ENCODE data around the gene MME. TPM values are rescaled to one million over a fixed set of nuclear protein-coding genes. Genes with fewer than 3 reads are reported as not detected.
"Not testable (repeated sequence)": the region's sequence is repeated elsewhere in the genome, so short reads cannot be mapped to it uniquely, and the experiment has no call there.

The MME gene
- total and polyA plus RNA-seq, 2 donors, result 7.7 to 59.3 TPM

DNA sequence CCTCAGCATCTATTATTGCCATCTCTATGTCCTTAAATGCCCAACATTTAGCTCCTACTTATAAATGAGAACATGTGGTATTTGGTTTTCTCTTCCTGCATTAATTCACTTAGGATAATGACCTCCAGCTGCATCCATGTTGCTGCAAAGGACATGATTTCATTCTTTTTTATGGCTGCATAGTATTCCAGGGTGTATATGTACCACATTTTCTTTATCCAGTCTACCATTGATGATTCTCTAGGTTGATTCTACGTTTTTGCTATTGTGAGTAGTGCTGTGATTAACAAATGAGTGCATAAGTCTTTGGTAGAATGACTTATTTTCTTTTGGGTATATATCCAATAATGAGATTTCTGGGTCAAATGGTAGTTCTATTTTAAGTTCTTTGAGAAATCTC lies 54.2 kb downstream of the MME start:
- not testable (repeated sequence) for H3K4me1 ChIP-seq (ENCODE audit: insufficient read depth); H3K27ac ChIP-seq (ENCODE audit: low read depth); H3K36me3 ChIP-seq (ENCODE audit: insufficient read depth); DNase-seq (ENCODE audit: extremely low spot score); H3K4me3 ChIP-seq (ENCODE audit: low read depth, low read length)
- WGBS, result 82% methylated on average over 1 of the region's 1 CpG

DNA sequence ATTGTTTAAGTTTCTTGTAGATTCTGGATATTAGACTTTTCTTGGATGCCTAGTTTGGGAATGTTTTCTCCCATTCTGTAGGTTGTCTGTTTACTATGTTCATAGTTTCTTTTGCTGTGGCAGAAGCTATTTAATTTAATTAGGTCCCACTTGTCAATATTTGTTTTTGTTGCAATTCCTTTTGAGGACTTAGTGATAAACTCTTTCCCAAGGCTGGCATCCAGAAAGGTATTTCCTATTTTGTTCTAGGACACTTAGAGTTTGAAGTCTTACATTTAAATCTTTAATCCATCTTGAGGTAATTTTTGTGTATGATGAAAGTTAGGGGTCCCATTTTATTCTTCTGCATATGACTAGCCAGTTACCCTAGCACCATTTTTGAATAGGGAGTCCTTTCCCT lies 54.9 kb downstream of the MME start:
- Histone ChIP-seq H3K4me1 (ENCODE audit: insufficient read depth) (no peaks in the 10 kb centered on the region), H3K4me3 (ENCODE audit: low read depth, low read length) (no peak overlapping the region), H3K36me3 (ENCODE audit: insufficient read depth) (no peaks in the 10 kb centered on the region), H3K27ac (ENCODE audit: low read depth) (no peak overlapping the region)
- DNase-seq (ENCODE audit: extremely low spot score), result no peak

DNA sequence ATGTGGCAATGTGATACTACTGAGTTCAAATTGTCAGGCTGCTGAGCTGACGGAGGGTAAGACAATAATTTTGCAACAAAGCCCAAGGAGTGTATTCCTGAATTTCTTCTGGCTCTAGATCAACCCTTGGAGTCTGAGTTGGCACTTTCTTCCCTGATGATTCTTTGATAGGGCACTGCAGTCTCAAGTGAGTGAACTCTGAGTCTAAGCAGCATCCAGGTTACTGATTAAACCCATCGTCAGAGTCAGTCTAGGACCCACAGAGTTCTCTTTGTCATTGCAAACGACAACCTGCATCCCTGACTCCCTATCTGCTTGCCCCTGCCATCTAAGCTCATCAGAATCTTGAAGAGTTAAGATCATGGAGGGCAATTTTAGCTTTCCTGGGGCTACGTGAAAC lies 58.6 kb downstream of the MME start:
- WGBS, result 81% methylated on average over 4 of the region's 4 CpGs

GRCh38 chr3:155147588-155147987 lies 67.5 kb downstream of the MME start:
- Histone ChIP-seq H3K27ac (ENCODE audit: low read depth) (no peak overlapping the region), H3K4me3 (ENCODE audit: low read depth, low read length) (no peak overlapping the region), H3K4me1 (ENCODE audit: insufficient read depth) (no peaks in the 10 kb centered on the region), H3K36me3 (ENCODE audit: insufficient read depth) (no peaks in the 10 kb centered on the region)
- 94% methylated on average over 1 of the region's 1 CpG for WGBS
- no peak for DNase-seq (ENCODE audit: extremely low spot score)

More for the DNA sequence above, 58.6 kb downstream of the MME start:
- no peak for DNase-seq (ENCODE audit: extremely low spot score)
- H3K36me3 ChIP-seq (ENCODE audit: insufficient read depth), result no peaks in the 10 kb centered on the region
- no peak overlapping the region for H3K27ac ChIP-seq (ENCODE audit: low read depth)
- H3K4me3 ChIP-seq (ENCODE audit: low read depth, low read length), result no peak overlapping the region
- no peaks in the 10 kb centered on the region for H3K4me1 ChIP-seq (ENCODE audit: insufficient read depth)

GRCh38 chr3:155149494-155149893 lies 69.4 kb downstream of the MME start:
- Histone ChIP-seq H3K27ac (ENCODE audit: low read depth) (no peak overlapping the region), H3K4me1 (ENCODE audit: insufficient read depth) (no peaks in the 10 kb centered on the region), H3K4me3 (ENCODE audit: low read depth, low read length) (no peak overlapping the region), H3K36me3 (ENCODE audit: insufficient read depth) (no peaks in the 10 kb centered on the region)
- WGBS, result 80% methylated on average over 3 of the region's 3 CpGs
- DNase-seq (ENCODE audit: extremely low spot score), result no peak

DNA sequence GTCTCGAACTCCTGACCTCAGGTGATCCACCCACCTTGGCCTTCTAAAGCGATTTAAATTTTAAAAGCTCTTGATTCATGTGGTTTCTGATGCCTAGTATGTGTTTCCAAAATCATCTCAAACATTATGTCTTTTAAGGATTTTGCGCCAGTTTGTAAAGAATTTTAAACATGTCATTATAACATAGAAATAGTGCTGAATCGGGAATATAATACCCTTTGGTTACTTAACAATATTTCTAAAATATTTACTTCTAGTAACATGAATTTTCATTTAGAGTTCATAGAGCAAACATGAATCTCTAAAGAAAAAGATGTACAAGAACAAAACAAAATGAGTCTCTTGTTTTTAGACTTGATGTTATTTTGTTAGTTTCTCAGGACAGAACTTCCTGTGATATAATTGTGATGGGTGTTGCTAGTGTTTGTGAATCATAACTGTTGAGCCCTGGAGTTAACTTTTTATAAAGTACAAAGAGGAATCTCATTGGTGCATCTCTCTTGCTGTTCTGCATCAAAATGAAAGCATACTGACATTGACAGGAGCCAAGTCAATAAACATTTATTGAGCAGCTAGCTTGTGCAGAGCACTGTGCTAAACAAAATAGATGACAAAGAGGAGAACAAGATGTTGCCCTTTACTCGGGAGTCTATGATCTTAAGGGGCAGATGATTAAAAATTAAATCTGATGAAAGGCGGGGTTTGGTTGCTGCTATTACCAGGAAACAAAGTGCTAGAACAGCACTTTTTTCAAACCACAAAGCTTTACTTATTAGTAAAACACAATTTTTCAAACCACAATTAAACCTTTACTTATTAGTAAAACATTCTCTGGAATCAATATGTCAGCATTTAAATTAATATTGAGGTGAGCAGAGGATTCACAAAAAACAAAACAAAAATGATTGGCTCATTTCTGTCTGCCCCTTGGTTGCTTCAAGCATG lies 73.4 kb downstream of the MME start:
- Histone ChIP-seq H3K27ac (ENCODE audit: low read depth) (no peak overlapping the region), H3K4me1 (ENCODE audit: insufficient read depth) (no peaks in the 10 kb centered on the region), H3K4me3 (ENCODE audit: low read depth, low read length) (no peak overlapping the region), H3K36me3 (ENCODE audit: insufficient read depth) (no peaks in the 10 kb centered on the region)
- 88% methylated on average over 6 of the region's 6 CpGs for WGBS
- no peak for DNase-seq (ENCODE audit: extremely low spot score)

- Histone ChIP-seq H3K36me3 (ENCODE audit: insufficient read depth) (no peaks in the 10 kb centered on the region), H3K4me1 (ENCODE audit: insufficient read depth) (no peaks in the 10 kb centered on the region), H3K4me3 (ENCODE audit: low read depth, low read length) (no peak overlapping the region), H3K27ac (ENCODE audit: low read depth) (no peak overlapping the region)
- 93% methylated on average over 3 of the region's 3 CpGs for WGBS
- no peak for DNase-seq (ENCODE audit: extremely low spot score)
Measured at GRCh38 chr3:155154255-155154654, 74.1 kb downstream of the MME start.

DNA sequence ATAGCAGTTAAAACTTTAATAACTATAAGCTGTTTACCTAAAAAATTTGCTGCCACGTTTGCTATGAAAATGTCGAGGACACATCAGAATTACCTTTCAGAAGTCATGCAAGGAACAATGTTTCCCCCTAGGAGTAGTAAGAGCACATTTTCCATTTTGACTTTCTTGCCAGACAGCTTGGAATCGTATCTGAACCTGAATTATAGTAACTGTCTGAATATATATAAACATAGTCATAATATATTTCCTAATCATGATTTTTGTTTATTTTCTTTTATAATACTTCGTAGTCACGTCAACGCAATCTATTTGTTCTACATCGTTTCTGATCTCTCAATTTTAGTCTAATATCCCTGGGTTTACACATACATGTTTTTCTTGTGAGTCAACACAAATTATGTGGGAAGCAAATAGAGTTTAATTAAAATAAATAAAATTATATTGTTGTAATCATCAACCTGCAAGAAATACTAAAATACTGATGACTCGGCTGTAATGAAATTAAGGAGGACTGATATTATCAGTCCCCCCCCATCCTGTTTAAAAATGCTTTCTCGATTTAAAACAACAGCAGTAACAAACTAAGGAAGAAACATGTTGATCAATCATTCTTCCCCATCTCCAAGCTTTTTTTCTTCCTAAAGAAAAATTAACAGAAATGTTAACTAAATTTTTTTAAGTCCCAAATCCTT lies 78.4 kb downstream of the MME start:
- no peak overlapping the region for H3K27ac ChIP-seq (ENCODE audit: low read depth)
- WGBS, result 41% methylated on average over 9 of the region's 9 CpGs
- H3K36me3 ChIP-seq (ENCODE audit: insufficient read depth), result no peaks in the 10 kb centered on the region
- H3K4me3 ChIP-seq (ENCODE audit: low read depth, low read length), result no peak overlapping the region
- DNase-seq (ENCODE audit: extremely low spot score), result no peak
- no peaks in the 10 kb centered on the region for H3K4me1 ChIP-seq (ENCODE audit: insufficient read depth)

DNA sequence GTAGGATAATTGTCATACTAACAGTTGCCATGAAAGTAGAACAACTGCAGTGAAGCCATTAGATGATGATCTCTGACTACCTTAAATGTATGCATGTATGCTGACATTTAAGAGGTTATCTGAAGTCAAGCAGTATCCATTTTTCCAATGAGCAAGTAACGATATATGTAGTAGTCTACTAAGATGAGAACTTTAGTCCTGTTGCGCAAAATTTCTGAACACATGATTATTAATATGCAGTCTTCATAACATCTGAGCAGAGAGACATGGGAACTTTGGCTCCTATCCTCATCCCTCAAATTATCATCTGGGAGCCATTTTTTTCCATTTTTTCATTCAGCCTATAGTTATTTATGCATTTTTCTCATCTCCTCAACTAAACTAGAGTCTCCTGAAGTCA lies 79.2 kb downstream of the MME start:
- WGBS, result 97% methylated on average over 2 of the region's 2 CpGs
- H3K4me1 ChIP-seq (ENCODE audit: insufficient read depth), result no peaks in the 10 kb centered on the region
- no peak overlapping the region for H3K27ac ChIP-seq (ENCODE audit: low read depth)
- H3K36me3 ChIP-seq (ENCODE audit: insufficient read depth), result no peaks in the 10 kb centered on the region
- no peak for DNase-seq (ENCODE audit: extremely low spot score)
- no peak overlapping the region for H3K4me3 ChIP-seq (ENCODE audit: low read depth, low read length)

DNA sequence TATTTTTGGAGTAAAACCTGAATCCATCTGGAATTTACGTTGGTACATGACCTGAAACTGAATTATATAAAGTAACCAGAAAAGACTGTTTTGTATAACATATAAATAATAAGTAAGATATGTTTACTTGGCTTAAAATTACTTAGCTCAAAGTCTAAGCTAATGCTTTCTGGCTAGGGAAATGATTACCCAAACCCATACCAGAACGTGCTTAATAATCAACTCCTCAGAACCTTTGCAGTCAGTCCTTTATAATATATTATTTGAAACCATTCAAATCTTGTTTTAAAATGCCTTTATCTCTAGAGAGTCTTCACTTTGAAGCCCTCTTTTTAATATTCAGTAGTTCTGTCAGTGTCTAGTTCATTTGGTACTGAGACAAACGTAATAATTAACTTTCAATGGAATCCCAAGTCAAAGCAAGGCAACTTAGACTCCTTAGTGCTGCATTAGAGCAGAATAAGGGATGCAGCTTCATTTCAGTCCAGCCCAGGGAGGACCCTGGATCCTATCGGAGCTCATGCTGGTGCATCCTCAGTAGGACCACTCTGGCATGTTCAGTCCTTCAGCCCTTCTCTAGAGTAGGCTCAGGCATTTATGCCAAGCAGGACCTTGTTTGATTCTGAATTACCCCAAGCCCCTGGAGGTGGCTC lies 81.6 kb downstream of the MME start:
- Histone ChIP-seq H3K36me3 (ENCODE audit: insufficient read depth) (no peaks in the 10 kb centered on the region), H3K4me3 (ENCODE audit: low read depth, low read length) (no peak overlapping the region), H3K27ac (ENCODE audit: low read depth) (no peak overlapping the region), H3K4me1 (ENCODE audit: insufficient read depth) (no peaks in the 10 kb centered on the region)
- WGBS, result 71% methylated on average over 4 of the region's 4 CpGs
- no peak for DNase-seq (ENCODE audit: extremely low spot score)

DNA sequence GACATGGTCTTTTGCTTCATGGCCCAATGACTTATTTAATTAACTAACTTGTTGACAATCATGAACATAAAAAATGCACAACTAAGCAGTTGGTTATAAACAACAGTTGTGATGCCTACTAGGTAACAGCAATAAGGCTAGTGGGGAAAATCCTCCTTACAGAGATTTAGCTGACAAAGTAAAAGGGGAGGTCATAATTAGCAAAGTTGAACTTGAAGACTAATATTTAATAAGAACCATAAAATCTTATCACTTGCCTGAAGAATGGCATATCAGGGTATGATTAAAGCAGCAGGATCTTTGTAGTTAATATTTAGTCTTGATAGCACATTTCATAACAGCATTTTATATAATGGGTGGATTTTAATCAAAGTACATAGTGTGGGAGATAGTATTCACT lies 84.2 kb downstream of the MME start:
- Histone ChIP-seq H3K4me3 (ENCODE audit: low read depth, low read length) (no peak overlapping the region), H3K4me1 (ENCODE audit: insufficient read depth) (no peaks in the 10 kb centered on the region), H3K36me3 (ENCODE audit: insufficient read depth) (no peaks in the 10 kb centered on the region), H3K27ac (ENCODE audit: low read depth) (no peak overlapping the region)
- DNase-seq (ENCODE audit: extremely low spot score), result no peak

DNA sequence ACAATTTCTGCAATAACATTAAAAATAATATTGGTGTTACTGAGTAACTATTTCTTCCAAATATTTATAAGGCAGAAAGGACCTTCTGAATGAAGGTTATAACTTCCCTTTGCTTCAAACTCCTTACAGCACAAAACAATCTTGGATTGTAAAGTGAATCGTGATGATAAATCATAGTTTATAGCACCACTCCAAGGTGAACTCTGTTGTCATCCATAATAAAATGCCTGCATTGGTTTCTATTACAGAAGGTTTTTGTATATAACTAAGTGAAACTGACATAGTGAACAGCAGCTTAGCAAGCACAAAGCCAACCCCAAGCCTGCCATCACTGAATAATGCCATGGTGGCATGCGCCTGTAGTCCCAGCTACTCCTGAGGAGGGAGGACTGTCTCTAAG lies 86.3 kb downstream of the MME start:
- 93% methylated on average over 2 of the region's 2 CpGs for WGBS
- no peak overlapping the region for H3K27ac ChIP-seq (ENCODE audit: low read depth)
- H3K4me1 ChIP-seq (ENCODE audit: insufficient read depth), result no peaks in the 10 kb centered on the region

GRCh38 chr3:155169197-155169596 lies 89.1 kb downstream of the MME start:
- H3K4me1 ChIP-seq (ENCODE audit: insufficient read depth), result no peaks in the 10 kb centered on the region
- no peak for DNase-seq (ENCODE audit: extremely low spot score)
- no peaks in the 10 kb centered on the region for H3K36me3 ChIP-seq (ENCODE audit: insufficient read depth)
- no peak overlapping the region for H3K4me3 ChIP-seq (ENCODE audit: low read depth, low read length)
- H3K27ac ChIP-seq (ENCODE audit: low read depth), result no peak overlapping the region
- WGBS, result 96% methylated on average over 2 of the region's 2 CpGs

More for the DNA sequence above, 86.3 kb downstream of the MME start:
- no peaks in the 10 kb centered on the region for H3K36me3 ChIP-seq (ENCODE audit: insufficient read depth)
- H3K4me3 ChIP-seq (ENCODE audit: low read depth, low read length), result no peak overlapping the region
- no peak for DNase-seq (ENCODE audit: extremely low spot score)

- H3K36me3 ChIP-seq (ENCODE audit: insufficient read depth), result no peaks in the 10 kb centered on the region
- H3K4me1 ChIP-seq (ENCODE audit: insufficient read depth), result no peaks in the 10 kb centered on the region
- 82% methylated on average over 1 of the region's 1 CpG for WGBS
- no peak overlapping the region for H3K27ac ChIP-seq (ENCODE audit: low read depth)
- H3K4me3 ChIP-seq (ENCODE audit: low read depth, low read length), result no peak overlapping the region
- no peak for DNase-seq (ENCODE audit: extremely low spot score)
Measured at GRCh38 chr3:155173771-155174170, 93.7 kb downstream of the MME start.

All from urinary bladder (tissue), 4 donors.